ENCODE measurements around the gene HSFY1. TPM values are rescaled to one million over a fixed set of nuclear protein-coding genes. Genes with fewer than 3 reads are reported as not detected.
"Not testable (repeated sequence)": the region's sequence is repeated elsewhere in the genome, so short reads cannot be mapped to it uniquely, and the experiment has no call there.

The HSFY1 gene, protein sequence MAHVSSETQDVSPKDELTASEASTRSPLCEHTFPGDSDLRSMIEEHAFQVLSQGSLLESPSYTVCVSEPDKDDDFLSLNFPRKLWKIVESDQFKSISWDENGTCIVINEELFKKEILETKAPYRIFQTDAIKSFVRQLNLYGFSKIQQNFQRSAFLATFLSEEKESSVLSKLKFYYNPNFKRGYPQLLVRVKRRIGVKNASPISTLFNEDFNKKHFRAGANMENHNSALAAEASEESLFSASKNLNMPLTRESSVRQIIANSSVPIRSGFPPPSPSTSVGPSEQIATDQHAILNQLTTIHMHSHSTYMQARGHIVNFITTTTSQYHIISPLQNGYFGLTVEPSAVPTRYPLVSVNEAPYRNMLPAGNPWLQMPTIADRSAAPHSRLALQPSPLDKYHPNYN
- not detected for total RNA-seq

DNA sequence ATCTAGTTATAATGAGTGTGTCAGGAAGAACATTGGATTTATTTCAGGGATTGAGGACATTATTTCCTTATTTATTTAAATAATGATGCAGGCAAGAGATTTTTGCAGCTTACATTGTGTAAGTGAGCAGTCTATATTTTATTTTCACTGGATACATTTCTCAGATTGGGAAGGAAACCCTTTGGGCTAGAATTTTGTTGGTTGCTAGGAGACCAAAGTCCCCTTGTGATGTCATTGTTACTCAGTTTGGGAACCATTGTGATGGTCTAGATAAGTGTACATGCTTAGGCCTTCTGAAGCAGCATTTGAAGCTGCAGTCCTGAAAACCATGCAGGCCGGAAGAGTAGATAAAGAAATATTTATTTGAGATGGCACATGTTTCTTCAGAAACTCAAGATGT is at the start of gene HSFY1:
HSFY1 (plus strand) TSS at position 301 of the 400 bp plus-strand sequence; CDS start at position 369, 68 bp downstream.
- H3K4me3 ChIP-seq; H3K4me1 ChIP-seq; H3K27ac ChIP-seq; H3K36me3 ChIP-seq; H3K9me3 ChIP-seq; H3K27me3 ChIP-seq; DNase-seq; intact Hi-C loops (cut with DNase I; ENCODE audit: low total_unique reads); in situ Hi-C loops (cut with MboI; ENCODE audit: low pct_ligation_motif_present in 1 of 4, low pct_unique_long_range_greater_than_20kb in 1 of 4, low sequenced_read_pairs in 3 of 4): not testable (repeated sequence)
- WGBS, 2 donors (ENCODE audit: low coverage in 1 of 2), result no CpG with 5 or more reads among the region's 1 CpG

DNA sequence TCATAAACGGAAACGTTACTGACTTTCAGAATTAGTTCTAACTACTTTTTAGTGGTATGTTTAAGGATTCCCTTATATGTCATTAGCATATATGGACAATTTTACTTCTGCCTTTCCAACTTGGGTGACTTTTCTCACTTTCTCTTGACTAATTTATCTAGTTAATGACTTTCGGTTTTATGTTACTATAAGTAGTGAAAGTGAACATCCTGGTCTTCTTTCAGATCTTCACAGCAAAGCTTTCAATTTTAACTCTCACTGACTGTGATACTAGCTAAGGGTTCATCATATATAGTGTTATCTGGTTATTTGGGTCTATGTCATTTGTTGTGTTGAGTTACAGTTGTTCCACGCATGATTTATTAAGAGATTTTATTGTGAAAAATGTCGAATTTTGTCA is 42.3 kb upstream of the HSFY1 start:
- H3K27ac ChIP-seq; H3K36me3 ChIP-seq; in situ Hi-C loops (cut with MboI; ENCODE audit: low pct_ligation_motif_present in 1 of 4, low pct_unique_long_range_greater_than_20kb in 1 of 4, low sequenced_read_pairs in 3 of 4); H3K27me3 ChIP-seq; H3K4me3 ChIP-seq; H3K9me3 ChIP-seq; DNase-seq; intact Hi-C loops (cut with DNase I; ENCODE audit: low total_unique reads); H3K4me1 ChIP-seq: not testable (repeated sequence)
- no CpG with 5 or more reads among the region's 5 CpGs for WGBS, 2 donors (ENCODE audit: low coverage in 1 of 2)

DNA sequence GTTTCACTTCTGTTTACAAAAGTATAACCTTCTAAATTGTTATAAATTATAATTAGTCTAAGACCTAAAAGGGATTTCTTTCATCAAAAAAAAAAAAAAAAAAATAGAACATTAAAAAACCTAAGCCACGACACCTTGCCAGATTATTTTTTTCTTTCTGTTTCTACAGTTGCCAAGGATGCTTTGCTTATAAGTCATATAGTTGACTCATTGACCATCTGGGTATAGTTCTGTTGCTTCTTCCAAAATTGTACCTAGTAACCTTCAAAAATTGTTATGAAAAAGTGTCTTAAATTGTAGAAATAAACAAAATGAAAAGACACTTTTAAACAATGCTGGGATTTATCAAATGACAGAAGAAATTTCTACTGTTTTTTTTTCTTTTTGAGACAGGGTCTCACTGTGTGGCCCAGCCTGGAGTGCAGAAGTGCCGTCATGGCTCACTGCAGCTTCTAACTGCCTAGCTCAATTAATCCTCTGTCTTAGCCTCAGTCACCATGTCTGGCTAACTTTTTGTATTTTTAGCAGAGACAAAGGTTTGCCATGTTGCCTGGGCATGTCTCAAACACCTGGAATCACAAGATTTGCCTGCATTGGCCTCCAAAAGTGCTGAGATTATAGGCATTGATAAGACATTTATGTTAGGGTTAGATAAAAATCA is 15.4 kb upstream of the HSFY1 start:
- in situ Hi-C loops (cut with MboI; ENCODE audit: low pct_ligation_motif_present in 1 of 4, low pct_unique_long_range_greater_than_20kb in 1 of 4, low sequenced_read_pairs in 3 of 4); H3K27ac ChIP-seq; H3K4me3 ChIP-seq; H3K36me3 ChIP-seq; H3K27me3 ChIP-seq; H3K9me3 ChIP-seq; intact Hi-C loops (cut with DNase I; ENCODE audit: low total_unique reads); DNase-seq; H3K4me1 ChIP-seq: not testable (repeated sequence)
- WGBS, 2 donors (ENCODE audit: low coverage in 1 of 2), result no CpG with 5 or more reads among the region's 2 CpGs

DNA sequence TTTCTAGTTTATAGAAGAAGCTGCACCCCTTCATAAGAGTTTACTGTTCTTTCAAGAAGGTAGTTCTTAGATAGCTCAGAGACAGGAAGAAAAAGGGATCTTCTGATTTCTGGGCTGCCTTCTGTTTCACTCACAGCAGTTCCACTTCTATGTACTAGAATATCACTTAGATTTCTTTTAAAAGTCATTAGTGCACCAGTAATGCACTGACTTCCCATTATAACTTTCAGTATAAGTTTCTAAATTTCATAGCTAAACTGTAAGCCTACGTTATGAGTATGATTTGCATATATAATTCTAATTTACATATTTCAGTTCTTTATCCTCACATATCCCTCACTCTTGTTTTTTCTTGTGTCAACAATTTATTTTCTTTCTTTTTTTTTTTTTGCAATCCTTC is 7.6 kb upstream of the HSFY1 start:
- H3K4me1 ChIP-seq; H3K36me3 ChIP-seq; H3K9me3 ChIP-seq; H3K27ac ChIP-seq; DNase-seq; H3K4me3 ChIP-seq; in situ Hi-C loops (cut with MboI; ENCODE audit: low pct_ligation_motif_present in 1 of 4, low pct_unique_long_range_greater_than_20kb in 1 of 4, low sequenced_read_pairs in 3 of 4); intact Hi-C loops (cut with DNase I; ENCODE audit: low total_unique reads); H3K27me3 ChIP-seq: not testable (repeated sequence)
- WGBS, 2 donors (ENCODE audit: low coverage in 1 of 2), result no CpG with 5 or more reads among the region's 1 CpG

DNA sequence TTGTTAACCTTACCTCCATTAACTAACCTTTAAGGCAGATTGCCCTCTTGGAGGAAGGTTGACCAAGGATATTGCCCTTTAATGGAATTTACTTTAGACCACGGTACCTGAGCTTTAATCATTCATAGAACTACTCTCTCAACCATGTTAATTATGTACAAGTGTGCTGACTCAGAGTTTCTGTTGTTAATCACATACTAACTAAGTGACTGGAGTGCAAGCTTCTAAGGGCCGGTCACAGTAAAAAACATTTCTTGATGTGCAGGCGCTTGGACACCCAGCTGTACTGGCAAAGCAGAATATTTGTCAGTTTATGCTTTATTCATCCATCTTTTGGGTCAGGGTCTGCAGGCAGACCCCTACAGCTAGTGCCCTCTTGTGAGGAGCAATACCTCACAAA is 6.6 kb downstream of the HSFY1 start:
- H3K9me3 ChIP-seq; H3K4me1 ChIP-seq; H3K36me3 ChIP-seq; in situ Hi-C loops (cut with MboI; ENCODE audit: low pct_ligation_motif_present in 1 of 4, low pct_unique_long_range_greater_than_20kb in 1 of 4, low sequenced_read_pairs in 3 of 4); H3K27ac ChIP-seq; H3K4me3 ChIP-seq; DNase-seq; H3K27me3 ChIP-seq; intact Hi-C loops (cut with DNase I; ENCODE audit: low total_unique reads): not testable (repeated sequence)
- WGBS, 2 donors (ENCODE audit: low coverage in 1 of 2), result no CpG with 5 or more reads among the region's 3 CpGs

DNA sequence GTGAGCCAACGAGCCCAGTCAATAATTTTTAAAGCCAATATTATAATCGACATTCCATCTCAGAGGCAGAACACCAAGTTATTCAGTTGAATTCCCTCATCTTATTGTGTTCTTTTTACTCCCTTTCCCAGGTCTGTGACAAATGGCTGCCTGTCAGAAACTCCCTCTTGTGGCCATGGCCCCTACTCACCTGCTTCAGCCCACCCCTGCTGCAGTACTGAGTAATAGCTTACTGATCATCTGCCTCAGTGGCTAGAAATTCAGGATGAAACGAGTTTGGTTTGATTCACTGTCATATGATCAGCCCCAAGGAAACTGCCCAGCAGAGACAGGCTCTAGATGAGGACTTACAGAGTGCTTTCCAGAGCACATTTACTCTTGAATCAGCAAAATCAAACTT is 19.4 kb downstream of the HSFY1 start:
- H3K4me1 ChIP-seq; H3K4me3 ChIP-seq; in situ Hi-C loops (cut with MboI; ENCODE audit: low pct_ligation_motif_present in 1 of 4, low pct_unique_long_range_greater_than_20kb in 1 of 4, low sequenced_read_pairs in 3 of 4); intact Hi-C loops (cut with DNase I; ENCODE audit: low total_unique reads); H3K9me3 ChIP-seq; H3K36me3 ChIP-seq; H3K27ac ChIP-seq; DNase-seq; H3K27me3 ChIP-seq: not testable (repeated sequence)
- no CpG with 5 or more reads among the region's 3 CpGs for WGBS, 2 donors (ENCODE audit: low coverage in 1 of 2)

Small RNA genes within 50 kb of the gene (small RNA-seq; reads per million reads assigned to genes)
- 0 reads per million in 4 donors for gene GPM6BP1
- gene PRYP5, result 0 reads per million in 4 donors

Other genes with a start within 250 kb of the HSFY1 start
- not detected for gene HSFY2, start 227.0 kb downstream of the HSFY1 start, total RNA-seq

Data from transverse colon (tissue), 4 donors.